ENCODE data around the gene PTPRN2. TPM values are rescaled to one million over a fixed set of nuclear protein-coding genes. Genes with fewer than 3 reads are reported as not detected.

PTPRN2 gene
- total RNA-seq, 1 experiment from 2014 or later, result not detected

DNA sequence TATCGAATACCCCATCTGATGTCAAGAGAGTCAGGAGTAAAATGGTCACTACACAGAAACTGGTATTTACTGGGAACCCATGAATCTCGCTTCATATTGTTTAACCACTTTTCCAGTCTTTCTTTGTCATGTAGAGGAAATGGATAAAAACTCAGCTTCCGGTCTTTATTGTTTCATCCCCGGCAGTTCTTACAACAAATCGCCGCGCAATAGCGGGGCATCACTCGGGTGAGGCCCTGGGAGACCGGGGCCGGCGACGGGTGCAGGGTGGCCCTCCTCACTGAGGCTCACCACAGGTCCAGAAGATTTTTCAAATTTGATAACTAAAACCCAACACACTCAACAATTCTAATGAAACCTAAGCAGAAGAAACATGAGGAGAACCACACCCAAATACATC lies 35.6 kb upstream of the PTPRN2 start:
- POLR2A ChIA-PET (ENCODE audit: unreplicated experiment), result no interaction called here

DNA sequence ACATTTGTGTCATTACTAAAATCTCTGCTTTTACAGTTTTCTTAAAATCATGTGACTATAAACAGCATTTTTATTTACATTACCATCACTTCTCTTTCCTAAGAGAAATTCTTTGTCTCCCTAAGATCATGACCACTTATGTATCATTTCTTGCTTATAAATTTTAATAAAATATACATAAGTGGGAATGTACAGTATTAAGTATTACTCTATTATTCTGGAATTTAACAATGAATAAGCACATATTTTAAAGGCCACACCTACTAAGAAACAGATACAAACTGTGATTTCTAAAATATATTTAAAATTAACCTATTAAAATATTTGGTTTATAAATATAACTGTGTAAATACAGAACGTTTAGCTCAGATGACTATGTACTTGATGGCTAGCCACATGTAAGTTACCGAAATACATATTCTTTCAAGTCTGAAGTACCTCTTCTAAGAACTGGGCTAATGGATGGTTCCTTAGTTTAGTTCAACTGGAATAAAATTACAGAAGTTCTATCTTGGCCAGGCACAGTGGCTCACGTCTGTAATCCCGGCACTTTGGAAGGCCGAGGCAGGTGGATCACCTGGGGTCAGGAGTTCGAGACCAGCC lies 33.3 kb upstream of the PTPRN2 start:
- H3K27me3 ChIP-seq (ENCODE audit: insufficient read depth, low read depth), result no peaks in the 10 kb centered on the region
- H3K4me1 ChIP-seq (replicated peaks; ENCODE audit: insufficient read depth), result no peaks in the 10 kb centered on the region
- no TSS peak for BruUV-seq (replicated peaks)
- no peak overlapping the region for H3K4me3 ChIP-seq
- H4K20me1 ChIP-seq (ENCODE audit: insufficient read depth), result no peaks in the 10 kb centered on the region
- H3K4me2 ChIP-seq, result no peak overlapping the region
- no peaks in the 10 kb centered on the region for H3K9me3 ChIP-seq (ENCODE audit: insufficient read depth, low read depth)
- no peaks in the 10 kb centered on the region for H3K9me2 ChIP-seq (ENCODE audit: insufficient read depth)
- POLR2A ChIA-PET (ENCODE audit: unreplicated experiment), result no interaction called here
- DNase-seq, result no peak
- no peaks in the 10 kb centered on the region for H3F3A ChIP-seq (ENCODE audit: insufficient read depth, low read depth)
- no peak for TF ChIP-seq EZH2 (IDR thresholded peaks at IDR 0.05; ENCODE audit: low read depth)
- TF ChIP-seq, protein P1, sequence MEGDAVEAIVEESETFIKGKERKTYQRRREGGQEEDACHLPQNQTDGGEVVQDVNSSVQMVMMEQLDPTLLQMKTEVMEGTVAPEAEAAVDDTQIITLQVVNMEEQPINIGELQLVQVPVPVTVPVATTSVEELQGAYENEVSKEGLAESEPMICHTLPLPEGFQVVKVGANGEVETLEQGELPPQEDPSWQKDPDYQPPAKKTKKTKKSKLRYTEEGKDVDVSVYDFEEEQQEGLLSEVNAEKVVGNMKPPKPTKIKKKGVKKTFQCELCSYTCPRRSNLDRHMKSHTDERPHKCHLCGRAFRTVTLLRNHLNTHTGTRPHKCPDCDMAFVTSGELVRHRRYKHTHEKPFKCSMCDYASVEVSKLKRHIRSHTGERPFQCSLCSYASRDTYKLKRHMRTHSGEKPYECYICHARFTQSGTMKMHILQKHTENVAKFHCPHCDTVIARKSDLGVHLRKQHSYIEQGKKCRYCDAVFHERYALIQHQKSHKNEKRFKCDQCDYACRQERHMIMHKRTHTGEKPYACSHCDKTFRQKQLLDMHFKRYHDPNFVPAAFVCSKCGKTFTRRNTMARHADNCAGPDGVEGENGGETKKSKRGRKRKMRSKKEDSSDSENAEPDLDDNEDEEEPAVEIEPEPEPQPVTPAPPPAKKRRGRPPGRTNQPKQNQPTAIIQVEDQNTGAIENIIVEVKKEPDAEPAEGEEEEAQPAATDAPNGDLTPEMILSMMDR (conservative IDR thresholded peaks at IDR 0.05), result no peak
- CTCF ChIA-PET, result interaction anchor here (0.5 kb wide), 1 partner anchor 354 kb away, joined by 4 read pairs; no protein-coding TSS in a partner anchor
- intact Hi-C loops (cut with micrococcal nuclease; ENCODE audit: unreplicated experiment), result no loop called here
- H3K36me3 ChIP-seq (ENCODE audit: low read depth), result no peaks in the 10 kb centered on the region
- H3K27ac ChIP-seq, result no peak overlapping the region
- no peak overlapping the region for H2AFZ ChIP-seq
- no peaks in the 10 kb centered on the region for H3K79me2 ChIP-seq (ENCODE audit: low read depth)

More for the DNA sequence above, 35.6 kb upstream of the PTPRN2 start:
- Histone ChIP-seq H3K9me2 (ENCODE audit: insufficient read depth) (no peaks in the 10 kb centered on the region), H3K9me3 (ENCODE audit: insufficient read depth, low read depth) (no peaks in the 10 kb centered on the region), H3K27me3 (ENCODE audit: insufficient read depth, low read depth) (no peaks in the 10 kb centered on the region), H3K27ac (no peak overlapping the region), H3K36me3 (ENCODE audit: low read depth) (no peaks in the 10 kb centered on the region), H2AFZ (no peak overlapping the region), H3K4me3 (no peak overlapping the region), H3K4me1 (replicated peaks; ENCODE audit: insufficient read depth) (no peaks in the 10 kb centered on the region), H4K20me1 (ENCODE audit: insufficient read depth) (no peaks in the 10 kb centered on the region), H3F3A (ENCODE audit: insufficient read depth, low read depth) (no peaks in the 10 kb centered on the region), H3K4me2 (no peak overlapping the region), H3K79me2 (ENCODE audit: low read depth) (no peaks in the 10 kb centered on the region)
- DNase-seq, result no peak
- intact Hi-C loops (cut with micrococcal nuclease; ENCODE audit: unreplicated experiment), result no loop called here
- CTCF ChIA-PET, result no interaction called here
- BruUV-seq (replicated peaks), result no TSS peak
- no peak for TF ChIP-seq EZH2 (IDR thresholded peaks at IDR 0.05; ENCODE audit: low read depth)
- TF ChIP-seq, protein P1 (conservative IDR thresholded peaks at IDR 0.05), result no peak

DNA sequence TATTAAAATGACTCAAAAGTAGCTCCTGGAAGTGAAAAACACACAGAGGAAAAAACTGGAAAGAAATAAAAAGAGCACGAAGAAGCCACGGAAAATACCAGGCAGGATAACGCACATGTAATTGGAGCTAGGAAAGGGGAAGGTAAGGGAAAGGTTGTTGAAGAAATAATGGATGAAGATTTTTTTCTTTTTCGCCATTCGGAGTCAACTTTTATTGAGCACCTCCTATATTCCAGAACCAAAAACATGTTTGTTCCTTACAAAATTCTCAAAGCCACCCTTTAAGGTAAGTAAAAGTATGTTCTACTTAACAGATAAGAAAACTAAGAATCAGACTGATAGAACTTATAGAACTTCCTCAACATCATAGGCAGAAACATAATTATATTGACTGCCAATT lies 32.8 kb upstream of the PTPRN2 start:
- TF ChIP-seq, protein P1 (conservative IDR thresholded peaks at IDR 0.05), result no peak
- TF ChIP-seq EZH2 (IDR thresholded peaks at IDR 0.05; ENCODE audit: low read depth), result no peak
- no peak overlapping the region for H3K4me3 ChIP-seq
- H2AFZ ChIP-seq, result no peak overlapping the region
- no peaks in the 10 kb centered on the region for H3K4me1 ChIP-seq (replicated peaks; ENCODE audit: insufficient read depth)
- no peak overlapping the region for H3K4me2 ChIP-seq
- intact Hi-C loops (cut with micrococcal nuclease; ENCODE audit: unreplicated experiment), result no loop called here
- no peaks in the 10 kb centered on the region for H3K27me3 ChIP-seq (ENCODE audit: insufficient read depth, low read depth)
- CTCF ChIA-PET, result interaction anchor here (0.5 kb wide), 1 partner anchor 355 kb away, joined by 4 read pairs; no protein-coding TSS in a partner anchor
- no peaks in the 10 kb centered on the region for H3K36me3 ChIP-seq (ENCODE audit: low read depth)
- POLR2A ChIA-PET (ENCODE audit: unreplicated experiment), result no interaction called here
- H4K20me1 ChIP-seq (ENCODE audit: insufficient read depth), result no peaks in the 10 kb centered on the region
- H3K9me2 ChIP-seq (ENCODE audit: insufficient read depth), result no peaks in the 10 kb centered on the region
- no peak overlapping the region for H3K27ac ChIP-seq
- no peaks in the 10 kb centered on the region for H3K9me3 ChIP-seq (ENCODE audit: insufficient read depth, low read depth)
- BruUV-seq (replicated peaks), result no TSS peak
- H3F3A ChIP-seq (ENCODE audit: insufficient read depth, low read depth), result no peaks in the 10 kb centered on the region; the same call in 1 of the 2 replicates
- DNase-seq, result no peak
- no peaks in the 10 kb centered on the region for H3K79me2 ChIP-seq (ENCODE audit: low read depth)

All from PC-9 (cell line).